Fibroblast of peridontal ligament (primary cell): ENCODE data around the gene SHROOM2.
"Not testable (repeated sequence)": the region's sequence is repeated elsewhere in the genome, so short reads cannot be mapped to it uniquely, and the experiment has no call there.

Experiments used
- DNase-seq: peaks from one replicate; pipeline ENCODE4 v3.0.0-alpha.2; 2010; ENCODE audit errors: extremely low read depth

Gene SHROOM2

GRCh38 chrX:9785254-9785943 lies 830 bp upstream of the SHROOM2 start:
- DNase-seq: no peak

- DNase-seq: no peak
Measured at GRCh38 chrX:9786798-9787635, 788 bp downstream of the SHROOM2 start.

DNA sequence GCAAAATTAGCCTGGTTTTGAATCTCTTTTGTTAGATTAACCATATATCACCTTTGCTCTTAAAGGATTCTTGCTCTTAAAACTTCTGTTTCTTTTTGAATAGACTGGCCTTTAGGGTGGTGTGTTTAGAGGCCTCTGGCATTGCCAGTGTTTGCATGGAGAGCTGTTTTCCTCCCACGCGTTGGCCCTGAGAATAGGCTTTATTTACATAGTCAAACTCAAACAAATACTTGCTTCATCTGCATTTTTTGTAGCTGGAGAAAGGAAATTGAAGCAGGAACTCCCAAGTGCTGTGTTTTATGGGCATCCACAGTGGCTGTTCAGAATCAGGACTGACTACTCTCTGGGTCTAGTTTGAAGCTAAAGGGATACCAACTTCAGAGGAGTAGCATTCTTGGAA lies 2.7 kb downstream of the SHROOM2 start:
- DNase-seq: peak; percentile 5

DNA sequence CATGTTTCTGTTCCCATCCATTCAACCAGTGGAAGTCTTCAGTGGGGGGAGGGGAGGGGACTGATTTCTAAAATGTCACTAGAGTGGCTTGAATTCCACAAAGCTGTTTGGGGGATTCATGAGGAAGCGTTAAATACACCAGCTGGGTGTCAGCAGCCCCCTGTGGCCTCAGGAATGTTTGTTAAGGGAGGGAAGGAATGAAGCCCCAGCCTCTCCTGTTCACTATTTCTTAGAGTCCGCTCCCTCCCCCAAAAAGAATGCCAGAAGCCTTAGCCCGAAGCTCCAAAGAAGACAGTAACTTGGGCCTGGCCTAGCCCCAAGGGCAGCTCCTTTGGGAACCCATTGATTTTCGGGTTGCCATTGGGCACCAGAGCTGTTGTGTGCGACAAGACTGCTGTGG lies 3.3 kb downstream of the SHROOM2 start:
- DNase-seq: no peak

DNA sequence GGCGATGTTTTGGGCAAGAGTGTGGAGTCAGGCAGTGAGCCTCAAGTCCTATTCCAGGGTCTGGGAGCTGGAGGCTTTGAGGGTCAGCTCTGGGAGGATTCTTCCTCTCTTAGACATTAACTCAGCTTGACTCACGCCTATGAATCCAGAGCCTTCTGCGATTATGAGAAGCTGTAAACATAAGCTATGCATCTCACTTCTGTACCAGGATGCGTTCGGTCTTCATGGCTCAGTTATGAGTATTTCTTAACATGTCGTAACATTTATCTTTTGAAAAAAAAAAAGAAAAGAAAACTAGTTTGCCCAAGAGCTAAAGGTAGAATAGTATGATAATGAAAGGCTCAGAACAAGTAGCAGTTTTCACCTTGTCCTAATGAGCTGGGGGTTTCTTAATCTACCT lies 4.6 kb downstream of the SHROOM2 start:
- DNase-seq: no peak

- no peak for DNase-seq
Measured at GRCh38 chrX:9794495-9794894, 8.3 kb downstream of the SHROOM2 start.

DNA sequence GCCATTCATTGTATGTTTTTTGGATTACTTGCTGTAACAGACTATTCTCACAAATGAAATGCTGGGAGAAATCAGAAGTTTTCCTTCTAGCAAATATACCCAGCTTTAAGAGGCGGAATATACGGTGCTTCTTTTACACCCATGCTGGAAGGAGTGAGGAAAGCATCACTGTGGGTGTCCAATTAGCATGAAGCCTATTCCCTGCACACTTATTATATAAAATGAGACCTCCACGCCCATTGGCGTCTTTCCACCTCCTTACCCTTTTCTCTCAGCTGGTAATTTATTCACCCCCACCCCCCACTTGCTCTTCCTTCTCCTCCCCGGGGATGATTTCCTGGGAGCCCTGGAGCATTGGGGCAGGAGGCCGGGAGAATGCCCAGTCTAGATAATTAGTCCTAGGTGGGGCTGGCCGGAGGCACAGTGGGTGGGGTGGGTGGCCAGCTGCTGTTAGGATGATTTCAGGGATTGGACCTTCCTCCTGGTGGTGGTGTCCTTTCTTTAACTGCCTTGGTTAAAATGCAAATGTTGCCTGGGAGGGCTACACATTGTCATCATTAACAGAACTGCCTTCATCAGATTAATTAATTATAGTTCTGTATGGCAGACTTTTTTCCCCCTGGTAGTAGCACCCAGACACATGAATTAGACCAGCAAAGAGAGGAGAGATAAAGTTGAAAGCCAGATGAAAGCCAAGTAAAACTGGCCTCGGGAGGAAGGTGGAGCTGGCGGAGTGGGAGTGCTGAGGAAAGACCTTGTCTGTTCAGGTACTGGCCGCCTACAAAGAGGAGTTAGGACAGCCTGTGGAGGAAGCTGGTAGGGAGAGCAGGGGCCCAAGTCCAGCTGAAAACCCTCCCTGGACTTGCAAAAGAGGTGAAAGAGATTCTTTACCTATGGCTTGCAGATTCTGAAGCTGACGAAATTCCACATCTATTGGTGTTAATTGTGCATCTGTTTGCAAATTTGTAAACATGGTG lies 11.4 kb downstream of the SHROOM2 start:
- DNase-seq: no peak

GRCh38 chrX:9802737-9803136 lies 16.5 kb downstream of the SHROOM2 start:
- no peak for DNase-seq

DNA sequence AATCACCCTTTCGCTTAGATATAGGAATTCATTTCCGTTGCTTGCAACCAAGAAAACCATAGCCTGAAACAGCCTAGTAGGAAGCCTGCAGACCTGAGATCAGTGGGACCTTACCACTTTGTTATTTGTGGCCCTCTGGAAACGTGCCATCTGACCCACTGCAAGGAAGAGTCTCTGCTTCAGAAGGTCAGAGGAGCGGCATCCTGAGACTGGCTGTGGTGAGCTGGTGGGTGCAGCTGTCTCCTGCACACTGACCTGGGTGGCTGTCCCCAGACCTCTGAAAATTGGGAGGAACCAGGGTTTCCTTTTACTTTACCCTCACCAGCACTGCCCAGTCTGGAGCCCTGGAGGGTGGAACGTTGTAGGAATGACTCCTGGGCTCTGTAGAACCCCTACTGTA lies 18.2 kb downstream of the SHROOM2 start:
- no peak for DNase-seq

- DNase-seq: no peak
Measured at GRCh38 chrX:9805956-9806355, 19.7 kb downstream of the SHROOM2 start.

GRCh38 chrX:9807355-9808182 lies 21.3 kb downstream of the SHROOM2 start:
- DNase-seq: no peak

DNA sequence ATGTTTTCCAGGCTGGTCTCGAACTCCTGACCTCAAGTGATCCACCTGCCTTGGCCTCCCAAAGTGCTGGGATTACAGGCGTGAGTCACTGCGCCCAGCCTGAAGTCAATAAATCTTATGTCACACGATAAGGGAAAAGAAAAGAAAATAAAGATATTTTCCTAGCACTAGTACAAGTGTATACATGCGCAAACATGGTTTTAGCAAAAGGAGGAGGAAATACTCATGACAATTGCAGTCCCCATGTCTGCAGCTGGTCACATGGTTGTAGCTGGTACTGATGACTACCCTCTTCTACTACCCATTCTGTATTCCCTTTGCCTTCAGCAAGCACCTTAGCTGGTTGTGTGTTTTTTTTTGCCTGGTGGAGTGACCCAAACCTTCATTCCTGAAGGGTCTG lies 23.6 kb downstream of the SHROOM2 start:
- not testable (repeated sequence) for DNase-seq

- DNase-seq: not testable (repeated sequence)
Measured at GRCh38 chrX:9811086-9811485, 24.9 kb downstream of the SHROOM2 start.

- DNase-seq: no peak
Measured at GRCh38 chrX:9816084-9816700, 30.0 kb downstream of the SHROOM2 start.

- DNase-seq: no peak
Measured at GRCh38 chrX:9821572-9821971, 35.3 kb downstream of the SHROOM2 start.

DNA sequence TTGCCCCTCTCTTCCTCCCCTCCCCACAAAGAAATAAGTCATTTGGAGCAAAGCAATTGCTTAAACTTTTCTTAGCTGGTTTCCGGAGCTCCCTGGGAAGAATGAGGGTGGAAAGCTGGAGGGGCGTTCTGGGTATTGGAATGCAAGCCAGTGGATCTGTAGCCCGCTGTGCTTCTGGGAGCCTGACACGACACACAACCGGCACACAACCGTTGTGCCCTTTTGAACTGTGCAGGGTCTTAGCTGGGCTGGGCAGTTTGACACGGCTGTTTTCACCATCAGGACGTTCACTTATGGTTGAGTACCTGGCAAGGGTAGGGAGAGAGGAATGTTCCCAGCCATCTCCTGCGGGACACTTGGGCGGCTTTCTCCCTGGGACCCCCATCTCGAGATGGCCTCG lies 38.3 kb downstream of the SHROOM2 start:
- DNase-seq: no peak

- DNase-seq: no peak
Measured at GRCh38 chrX:9825129-9825790, 39.0 kb downstream of the SHROOM2 start.

DNA sequence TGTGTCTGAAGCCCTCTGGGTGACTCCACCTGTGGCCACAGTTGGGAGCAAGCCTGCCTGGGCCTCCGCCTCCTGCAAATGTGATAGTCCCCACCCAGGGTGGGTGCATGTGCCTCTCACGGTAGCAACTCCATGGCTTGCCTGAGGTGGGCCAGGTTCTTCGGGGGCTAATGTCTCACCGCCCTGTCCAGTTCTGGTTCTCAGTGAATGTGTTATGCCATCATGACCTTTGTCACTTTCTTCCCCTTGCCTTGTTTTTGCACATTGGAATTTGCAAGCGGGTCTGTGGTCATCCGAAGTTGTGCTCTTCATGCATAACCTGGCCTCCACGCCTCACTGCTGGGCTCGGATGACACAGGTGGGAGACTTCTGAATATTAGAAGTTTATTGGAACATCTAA lies 39.7 kb downstream of the SHROOM2 start:
- DNase-seq: no peak

- DNase-seq: no peak
Measured at GRCh38 chrX:9829308-9830267, 43.4 kb downstream of the SHROOM2 start.
